H9 (cell line): ENCODE data around the gene SNAI3. TPM values are rescaled to one million over a fixed set of nuclear protein-coding genes. Genes with fewer than 3 reads are reported as not detected.

ENCODE experiments used
- DNase-seq: peaks from one replicate; pipeline ENCODE4 v3.0.0-alpha.2; 2017
- H2AFZ ChIP-seq: one replicate; pipeline ENCODE4 v1.6.1; 2013; ENCODE audit warnings: mild to moderate bottlenecking, low read length, control low read depth, moderate library complexity
- H2AK5ac ChIP-seq: 2 replicates; pipeline ENCODE4 v1.6.1; 2013; ENCODE audit warnings: low read length, control low read depth, mixed read lengths; ENCODE audit not compliant: insufficient read length
- H2BK120ac ChIP-seq: one replicate; pipeline ENCODE4 v1.6.1; 2013; ENCODE audit warnings: low read depth, mild to moderate bottlenecking, low read length, control low read depth, inconsistent platforms; ENCODE audit not compliant: poor library complexity, severe bottlenecking
- H2BK12ac ChIP-seq: 2 replicates; pipeline ENCODE4 v1.6.1; 2013; ENCODE audit warnings: low read length, control low read depth, mixed read lengths, low read depth; ENCODE audit not compliant: insufficient read length
- H2BK15ac ChIP-seq: 2 replicates; pipeline ENCODE4 v1.6.1; 2013; ENCODE audit warnings: low read depth, low read length, control low read depth
- H2BK20ac ChIP-seq: one replicate; pipeline ENCODE4 v1.6.1; 2013; ENCODE audit warnings: low read depth, mild to moderate bottlenecking, low read length, control low read depth, inconsistent platforms; ENCODE audit not compliant: poor library complexity, severe bottlenecking
- H2BK5ac ChIP-seq: 2 replicates; pipeline ENCODE4 v1.6.1; 2013; ENCODE audit warnings: low read length, control low read depth, mixed read lengths; ENCODE audit not compliant: insufficient read length
- H3K14ac ChIP-seq: 2 replicates; pipeline ENCODE4 v1.6.1; 2013; ENCODE audit warnings: low read length, control low read depth; ENCODE audit not compliant: insufficient read depth
- H3K18ac ChIP-seq: 2 replicates; pipeline ENCODE4 v1.6.1; 2013; ENCODE audit warnings: low read depth, mild to moderate bottlenecking, mixed read lengths, low read length, control low read depth; ENCODE audit not compliant: insufficient read length
- H3K23ac ChIP-seq: 2 replicates; pipeline ENCODE4 v1.6.1; 2013; ENCODE audit warnings: low read length, control low read depth, mixed read lengths, low read depth; ENCODE audit not compliant: insufficient read length
- H3K23me2 ChIP-seq: 2 replicates; pipeline ENCODE4 v1.6.1; 2013; ENCODE audit warnings: low read depth, mild to moderate bottlenecking, mixed read lengths, low read length, control low read depth; ENCODE audit not compliant: insufficient read length, poor library complexity, severe bottlenecking
- H3K27ac ChIP-seq: 2 replicates; pipeline ENCODE4 v1.5.1; 2013; ENCODE audit warnings: low read length, control low read depth, mixed read lengths, low read depth; ENCODE audit not compliant: insufficient read length
- H3K27me3 ChIP-seq: 2 replicates; pipeline ENCODE4 v1.6.1; 2013; ENCODE audit warnings: low read length, control low read depth, inconsistent platforms; ENCODE audit not compliant: insufficient read depth
- H3K4ac ChIP-seq: 2 replicates; pipeline ENCODE4 v1.6.1; 2013; ENCODE audit warnings: low read depth, mild to moderate bottlenecking, control low read depth, inconsistent platforms, low read length, moderate library complexity
- H3K4me1 ChIP-seq: 2 replicates; pipeline ENCODE4 v1.6.1; 2013; ENCODE audit warnings: low read length, control low read depth, inconsistent platforms; ENCODE audit not compliant: insufficient read depth
- H3K4me2 ChIP-seq: 2 replicates; pipeline ENCODE4 v1.6.1; 2013; ENCODE audit warnings: low read length, control low read depth, mixed read lengths; ENCODE audit not compliant: insufficient read length, insufficient read depth
- H3K56ac ChIP-seq: 2 replicates; pipeline ENCODE4 v1.6.1; 2013; ENCODE audit warnings: low read depth, mild to moderate bottlenecking, mixed read lengths, low read length, control low read depth; ENCODE audit not compliant: insufficient read length
- H3K79me1 ChIP-seq: 2 replicates; pipeline ENCODE4 v1.6.1; 2013; ENCODE audit warnings: low read depth, mild to moderate bottlenecking, moderate library complexity, low read length, control low read depth, inconsistent platforms; ENCODE audit not compliant: insufficient read depth, poor library complexity, severe bottlenecking
- H3K79me2 ChIP-seq: 2 replicates; pipeline ENCODE4 v1.6.1; 2013; ENCODE audit warnings: low read length, control low read depth, inconsistent platforms; ENCODE audit not compliant: insufficient read depth
- H3K9ac ChIP-seq: 2 replicates; pipeline ENCODE4 v1.6.1; 2013; ENCODE audit warnings: low read length, control low read depth, mixed read lengths; ENCODE audit not compliant: insufficient read length; ENCODE audit errors: extremely low read depth
- H3K9me3 ChIP-seq: one replicate; pipeline ENCODE4 v1.6.1; 2013; ENCODE audit warnings: low read depth, low read length, inconsistent platforms; ENCODE audit not compliant: control insufficient read depth
- H3T11ph ChIP-seq: one replicate; pipeline ENCODE4 v1.6.1; 2013; ENCODE audit warnings: mild to moderate bottlenecking, low read length, control low read depth, inconsistent platforms
- H4K20me1 ChIP-seq: one replicate; pipeline ENCODE4 v1.6.1; 2013; ENCODE audit not compliant: control insufficient read depth, insufficient read length, insufficient read depth
- H4K5ac ChIP-seq: 2 replicates; pipeline ENCODE4 v1.6.1; 2013; ENCODE audit warnings: low read depth, mild to moderate bottlenecking, mixed read lengths, low read length, control low read depth; ENCODE audit not compliant: insufficient read length
- H4K8ac ChIP-seq: replicated peaks from 2 replicates; pipeline ENCODE4 v1.6.1; 2013; ENCODE audit warnings: low read length, control low read depth, mixed read lengths, low read depth; ENCODE audit not compliant: insufficient read length
- H4K91ac ChIP-seq: 2 replicates; pipeline ENCODE4 v1.6.1; 2013; ENCODE audit warnings: low read depth, mild to moderate bottlenecking, moderate library complexity, mixed read lengths, low read length, control low read depth; ENCODE audit not compliant: insufficient read length
- H3K27ac Mint-ChIP-seq, 3 experiments: 2 replicates in 2 of 3; 3 replicates in 1 of 3; pipeline ENCODE4 v1.8.0; 2020 to 2021; ENCODE audit warnings: mixed read lengths in 3 of 3, mild to moderate bottlenecking in 1 of 3, moderate library complexity in 1 of 3
- H3K27me3 Mint-ChIP-seq: 2 replicates; pipeline ENCODE4 v1.8.0; 2021; ENCODE audit warnings: low read depth, mild to moderate bottlenecking, moderate library complexity, mixed read lengths
- H3K36me3 Mint-ChIP-seq, 3 experiments: 2 replicates in 2 of 3; 3 replicates in 1 of 3; pipeline ENCODE4 v1.8.0; 2020 to 2021; ENCODE audit warnings: low read depth in 3 of 3, mixed read lengths in 3 of 3; ENCODE audit not compliant: insufficient read depth in 1 of 3
- H3K4me1 Mint-ChIP-seq, 2 experiments: 2 replicates each; pipeline ENCODE4 v1.8.0; 2020; ENCODE audit warnings: mixed read lengths in 2 of 2
- H3K4me3 Mint-ChIP-seq, 2 experiments: 2 replicates in 1 of 2; 3 replicates in 1 of 2; pipeline ENCODE4 v1.8.0; 2020 to 2021; ENCODE audit warnings: mild to moderate bottlenecking in 2 of 2, mixed read lengths in 2 of 2, moderate library complexity in 1 of 2
- H3K9me3 Mint-ChIP-seq, 2 experiments: 2 replicates in 1 of 2; 3 replicates in 1 of 2; pipeline ENCODE4 v1.8.0; 2020; ENCODE audit warnings: mild to moderate bottlenecking in 2 of 2, mixed read lengths in 2 of 2, moderate library complexity in 1 of 2
- CTCF ChIP-seq: fragments of 200-600 bp; sonication (generic); conservative IDR thresholded peaks from 3 replicates; pipeline ENCODE4 v1.8.0; 2021; ENCODE audit warnings: antibody characterized with exemption, mild to moderate bottlenecking
- WGBS: extraction: QIAGEN DNeasy Blood & Tissue Kit; methylation state at CpG from one replicate; pipeline ENCODE4 v1.1.7; 2013; ENCODE audit warnings: missing lambda C conversion rate, low lambda C conversion rate, mixed read lengths; ENCODE audit not compliant: insufficient read length; ENCODE audit errors: extremely low coverage; 5-methylcytosine and 5-hydroxymethylcytosine counted together
- total RNA-seq: library from RNA; stranded (reverse); gene quantifications from 2 replicates; pipeline ENCODE4 v1.2.1, GENCODE V29; 2021

The SNAI3 gene
- total RNA-seq, 1 experiment from 2014 or later: 3.2 TPM

- no peaks in the 10 kb centered on the region; the same call in 1 of the 2 replicates for H3K27me3 Mint-ChIP-seq
- Histone ChIP-seq H4K91ac (no peak overlapping the region), H3K23ac (no peak overlapping the region), H3K79me1 (peaks cover 3% of the 10 kb centered on the region), H3K56ac (no peak overlapping the region), H3T11ph (no peak overlapping the region), H3K27ac (no peak overlapping the region), H3K9ac (no peak overlapping the region), H2BK20ac (no peak overlapping the region), H3K14ac (no peak overlapping the region), H4K8ac (no peak overlapping the region), H3K27me3 (no peaks in the 10 kb centered on the region), H2BK12ac (no peak overlapping the region), H3K4me2 (no peak overlapping the region), H4K20me1 (no peaks in the 10 kb centered on the region), H4K5ac (no peak overlapping the region), H2BK120ac (no peak overlapping the region), H3K23me2 (peaks cover 7% of the 10 kb centered on the region), H2AFZ (no peak overlapping the region), H2BK5ac (no peak overlapping the region), H3K9me3 (no peaks in the 10 kb centered on the region), H3K4me1 (peaks cover 3% of the 10 kb centered on the region; the same call in 1 of the 2 replicates), H3K4ac (no peak overlapping the region), H3K18ac (no peak overlapping the region), H2AK5ac (no peak overlapping the region), H2BK15ac (no peak overlapping the region), H3K79me2 (peaks cover 22% of the 10 kb centered on the region; the same call in 1 of the 2 replicates)
- H3K4me1 Mint-ChIP-seq: peaks cover 9 to 15% of the 10 kb centered on the region in 2 experiments
- DNase-seq: no peak
- no peak overlapping the region for H3K4me3 Mint-ChIP-seq
- H3K9me3 Mint-ChIP-seq: no peaks in the 10 kb centered on the region
- peaks cover 9 to 28% (median 24%) of the 10 kb centered on the region in 3 experiments for H3K36me3 Mint-ChIP-seq
- TF ChIP-seq CTCF: no peak
- H3K27ac Mint-ChIP-seq: peak overlapping the region in 2 of 3 experiments; percentile 21 to 79; a peak in 4 of 7 replicates
- WGBS: no CpG with 5 or more reads among the region's 15 CpGs
Observed at GRCh38 chr16:88658714-88659113, 27.6 kb downstream of the SNAI3 start.
